CD4-positive, alpha-beta T cell (primary cell): ENCODE measurements around the gene LLGL2. TPM values are rescaled to one million over a fixed set of nuclear protein-coding genes. Genes with fewer than 3 reads are reported as not detected.

Experiments
- ATAC-seq: fragments of 200-7000 bp; cut with Tn5 transposase; one replicate; pipeline ENCODE4 v1.10.0; 2022; ENCODE audit warnings: mild to moderate bottlenecking; ENCODE audit not compliant: poor library complexity
- CTCF ChIA-PET: fragments of 350-600 bp; sonication (Branson Sonifier 250); formaldehyde crosslinking; loops from one replicate; lab custom pipeline; 2021; ENCODE audit warnings: antibody characterized with exemption, inconsistent platforms; lab: Charles Lee
- POLR2A ChIA-PET: fragments of 350-600 bp; sonication (Branson Sonifier 250); formaldehyde crosslinking; loops from one replicate; lab custom pipeline; 2021; ENCODE audit warnings: antibody characterized with exemption, inconsistent platforms; lab: Charles Lee
- DNase-seq, 14 experiments: peaks; one replicate each; pipeline ENCODE4 v3.0.0-alpha.2; 2013 to 2020; ENCODE audit warnings: mixed read lengths in 2 of 14
- H3K27ac ChIP-seq, 2 donors: one replicate each; pipeline versions ENCODE4 v1.5.1 to v1.7.0; 2013; ENCODE audit warnings: low read length in 2 of 2, low read depth in 1 of 2, mild to moderate bottlenecking in 1 of 2
- H3K27me3 ChIP-seq, 2 experiments: 1 replicate in 1 of 2; 2 replicates in 1 of 2; pipeline versions ENCODE4 v1.6.1 to v1.7.0; 2013; ENCODE audit warnings: low read length in 2 of 2, control low read depth in 1 of 2, mild to moderate bottlenecking in 1 of 2, moderate library complexity in 1 of 2; ENCODE audit not compliant: insufficient read depth in 2 of 2, control insufficient read depth in 1 of 2
- H3K36me3 ChIP-seq: one replicate; pipeline ENCODE4 v1.6.1; 2013; ENCODE audit warnings: low read length, control low read depth; ENCODE audit not compliant: insufficient read depth
- H3K4me1 ChIP-seq: one replicate; pipeline ENCODE4 v1.6.1; 2013; ENCODE audit warnings: low read length, control low read depth; ENCODE audit not compliant: insufficient read depth
- H3K4me3 ChIP-seq: one replicate; pipeline ENCODE4 v1.5.1; 2013; ENCODE audit warnings: mild to moderate bottlenecking, low read length, moderate library complexity
- H3K9me3 ChIP-seq, 2 experiments: 1 replicate in 1 of 2; 2 replicates in 1 of 2; pipeline versions ENCODE4 v1.6.1 to v1.7.0; 2013; ENCODE audit warnings: low read length in 2 of 2, mild to moderate bottlenecking in 2 of 2, control low read depth in 1 of 2, moderate library complexity in 1 of 2; ENCODE audit not compliant: control insufficient read depth in 1 of 2, insufficient read depth in 1 of 2
- H3K27ac Mint-ChIP-seq: one replicate; pipeline ENCODE4 v1.8.0; 2020; ENCODE audit warnings: mixed read lengths
- H3K27me3 Mint-ChIP-seq: one replicate; pipeline ENCODE4 v1.8.0; 2021; ENCODE audit warnings: mixed read lengths
- H3K36me3 Mint-ChIP-seq: one replicate; pipeline ENCODE4 v1.8.0; 2021; ENCODE audit warnings: low read depth, mixed read lengths
- H3K4me1 Mint-ChIP-seq: one replicate; pipeline ENCODE4 v1.8.0; 2021; ENCODE audit warnings: low read depth, mixed read lengths
- H3K4me3 Mint-ChIP-seq: one replicate; pipeline ENCODE4 v1.8.0; 2020; ENCODE audit warnings: mild to moderate bottlenecking, mixed read lengths
- H3K9me3 Mint-ChIP-seq: one replicate; pipeline ENCODE4 v1.8.0; 2020; ENCODE audit warnings: mixed read lengths
- intact Hi-C, 2 experiments: fragments of 100-400 bp; cut with DNase I in 1 of 2; cut with micrococcal nuclease in 1 of 2; formaldehyde crosslinking; loops; one replicate each; pipeline versions ENCODE4 v1.15.1 to v1.9.0; 2023 to 2025; cut with DNase I, micrococcal nuclease
- total RNA-seq, 174 experiments: library from RNA in 2 of 174; stranded (reverse) in 2 of 174; gene quantifications; one replicate each; pipeline ENCODE4 v1.2.3 and lab custom pipeline; 2021 to 2026
- TF ChIP-seq, protein P1 (sequence below): fragments of 200-600 bp; IDR thresholded peaks from one replicate; pipeline ENCODE4 v1.8.0; 2022; ENCODE audit warnings: antibody characterized with exemption, mild to moderate bottlenecking

Gene LLGL2
- total RNA-seq, 2 experiments from 2014 or later: 31.2 to 34.2 TPM

DNA sequence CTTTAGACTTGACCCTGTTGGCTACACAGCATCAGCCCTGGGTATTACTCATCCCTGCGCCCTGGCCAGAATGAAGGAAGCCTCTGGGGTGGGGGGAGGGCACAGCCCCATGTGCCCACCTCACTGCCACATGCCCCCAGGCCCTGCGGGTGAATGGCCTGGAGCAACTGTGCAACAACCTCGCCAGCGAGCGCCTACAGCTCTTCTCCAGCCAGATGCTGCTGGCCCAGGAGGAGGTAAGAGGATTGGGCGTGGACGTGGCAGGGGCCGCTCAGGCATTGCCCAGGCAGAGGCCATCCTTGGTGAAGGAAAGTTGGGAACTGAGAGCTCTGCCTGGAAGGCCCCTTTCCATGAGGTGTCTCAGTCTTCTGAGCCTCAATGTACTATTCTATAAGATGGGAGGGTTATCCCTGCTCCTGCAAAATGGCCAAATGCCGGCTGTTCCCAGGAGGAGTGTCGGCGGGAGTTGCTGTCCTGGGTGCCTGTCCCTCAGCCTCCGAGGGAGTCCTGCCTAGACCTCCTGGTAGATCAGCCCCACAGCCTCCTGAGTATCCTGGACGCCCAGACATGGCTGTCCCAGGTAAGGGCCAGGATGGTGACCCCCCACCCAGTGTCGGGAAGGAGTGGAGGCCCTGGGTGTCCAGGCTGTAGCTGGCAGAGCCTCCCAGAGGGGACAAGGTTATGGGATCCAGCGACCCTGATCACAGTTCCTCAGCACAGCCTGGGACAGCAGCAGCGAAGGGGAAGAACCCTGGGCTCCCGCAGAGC is 71.0 kb downstream of the LLGL2 start:
- Mint-ChIP-seq H3K27ac (no peak overlapping the region), H3K4me3 (no peak overlapping the region), H3K9me3 (no peaks in the 10 kb centered on the region), H3K36me3 (no peaks in the 10 kb centered on the region), H3K27me3 (no peaks in the 10 kb centered on the region), H3K4me1 (no peaks in the 10 kb centered on the region)
- H3K4me3 ChIP-seq: no peak overlapping the region
- intact Hi-C loops: no loop called here
- no peaks in the 10 kb centered on the region for H3K27me3 ChIP-seq
- no peak for DNase-seq
- ChIA-PET POLR2A (no interaction called here), CTCF (no interaction called here)
- no peaks in the 10 kb centered on the region for H3K4me1 ChIP-seq
- TF ChIP-seq, protein P1, sequence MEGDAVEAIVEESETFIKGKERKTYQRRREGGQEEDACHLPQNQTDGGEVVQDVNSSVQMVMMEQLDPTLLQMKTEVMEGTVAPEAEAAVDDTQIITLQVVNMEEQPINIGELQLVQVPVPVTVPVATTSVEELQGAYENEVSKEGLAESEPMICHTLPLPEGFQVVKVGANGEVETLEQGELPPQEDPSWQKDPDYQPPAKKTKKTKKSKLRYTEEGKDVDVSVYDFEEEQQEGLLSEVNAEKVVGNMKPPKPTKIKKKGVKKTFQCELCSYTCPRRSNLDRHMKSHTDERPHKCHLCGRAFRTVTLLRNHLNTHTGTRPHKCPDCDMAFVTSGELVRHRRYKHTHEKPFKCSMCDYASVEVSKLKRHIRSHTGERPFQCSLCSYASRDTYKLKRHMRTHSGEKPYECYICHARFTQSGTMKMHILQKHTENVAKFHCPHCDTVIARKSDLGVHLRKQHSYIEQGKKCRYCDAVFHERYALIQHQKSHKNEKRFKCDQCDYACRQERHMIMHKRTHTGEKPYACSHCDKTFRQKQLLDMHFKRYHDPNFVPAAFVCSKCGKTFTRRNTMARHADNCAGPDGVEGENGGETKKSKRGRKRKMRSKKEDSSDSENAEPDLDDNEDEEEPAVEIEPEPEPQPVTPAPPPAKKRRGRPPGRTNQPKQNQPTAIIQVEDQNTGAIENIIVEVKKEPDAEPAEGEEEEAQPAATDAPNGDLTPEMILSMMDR: no peak
- H3K9me3 ChIP-seq: no peaks in the 10 kb centered on the region
- no peaks in the 10 kb centered on the region for H3K36me3 ChIP-seq
- no peak overlapping the region for H3K27ac ChIP-seq
- no peak for ATAC-seq

GRCh38 chr17:75601057-75601987 is 75.8 kb downstream of the LLGL2 start:
- H3K27ac Mint-ChIP-seq: no peak overlapping the region
- H3K4me3 ChIP-seq: no peak overlapping the region
- peaks cover 4% of the 10 kb centered on the region for H3K4me1 ChIP-seq
- H3K27ac ChIP-seq: no peak overlapping the region
- H3K36me3 Mint-ChIP-seq: no peaks in the 10 kb centered on the region
- H3K4me3 Mint-ChIP-seq: no peak overlapping the region
- no peaks in the 10 kb centered on the region for H3K9me3 ChIP-seq
- TF ChIP-seq, protein P1: peak; percentile 64
- no peaks in the 10 kb centered on the region for H3K4me1 Mint-ChIP-seq
- POLR2A ChIA-PET: no interaction called here
- CTCF ChIA-PET: interaction anchor here (0.6 to 1.3 kb wide), 5 partner anchors 9 to 152 kb away, joined by 3 to 6 read pairs (median 4); no protein-coding TSS in a partner anchor
- H3K27me3 Mint-ChIP-seq: no peaks in the 10 kb centered on the region
- no peaks in the 10 kb centered on the region for H3K27me3 ChIP-seq
- peak; percentile 37 to 72 (median 54) for DNase-seq
- H3K9me3 Mint-ChIP-seq: no peaks in the 10 kb centered on the region
- H3K36me3 ChIP-seq: no peaks in the 10 kb centered on the region
- ATAC-seq: peak; percentile 81
- intact Hi-C loops: no loop called here

DNA sequence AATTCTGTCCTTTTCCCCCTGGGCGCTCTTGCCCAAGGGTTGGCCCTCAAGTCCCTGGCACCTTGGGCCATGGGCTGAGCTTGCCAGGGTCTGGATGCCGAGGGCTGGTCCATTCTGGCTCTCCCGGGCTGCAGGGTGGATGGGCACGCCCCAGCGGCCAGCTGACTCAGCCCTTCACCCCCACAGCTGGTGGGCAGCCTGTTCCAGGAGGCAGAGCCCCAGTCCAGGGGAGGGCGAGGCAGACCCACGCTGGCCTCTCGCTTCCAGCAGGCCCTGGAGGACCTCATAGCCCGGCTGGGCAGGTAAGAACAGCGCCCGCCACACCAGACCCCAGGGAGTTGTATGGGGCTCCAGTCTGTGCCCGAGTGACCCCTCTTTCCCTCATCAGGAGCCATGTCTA is 77.1 kb downstream of the LLGL2 start:
- no peak overlapping the region for H3K4me3 Mint-ChIP-seq
- POLR2A ChIA-PET: no interaction called here
- TF ChIP-seq, protein P1: no peak
- H3K4me1 Mint-ChIP-seq: no peaks in the 10 kb centered on the region
- intact Hi-C loops: no loop called here
- H3K27me3 Mint-ChIP-seq: no peaks in the 10 kb centered on the region
- CTCF ChIA-PET: no interaction called here
- H3K27me3 ChIP-seq: no peaks in the 10 kb centered on the region
- peaks cover 4% of the 10 kb centered on the region for H3K4me1 ChIP-seq
- H3K4me3 ChIP-seq: no peak overlapping the region
- no peaks in the 10 kb centered on the region for H3K36me3 ChIP-seq
- H3K27ac ChIP-seq: no peak overlapping the region
- no peaks in the 10 kb centered on the region for H3K9me3 Mint-ChIP-seq
- H3K27ac Mint-ChIP-seq: no peak overlapping the region
- no peaks in the 10 kb centered on the region for H3K36me3 Mint-ChIP-seq
- no peaks in the 10 kb centered on the region for H3K9me3 ChIP-seq
- DNase-seq: no peak
- ATAC-seq: no peak
